KMS-11 (cell line): Measurements from ENCODE around the gene SMPD1.
A peak's percentile ranks its signal among the peaks of the same experiment; 100 is the strongest.

ENCODE experiments used
- H2AFZ ChIP-seq: fragments of 200-600 bp; sonication (generic); 2 replicates; pipeline ENCODE4 v1.6.1; 2016; ENCODE audit warnings: antibody characterized with exemption, mixed run types, low read depth
- H3K27ac ChIP-seq: fragments of 200-600 bp; sonication (generic); 2 replicates; pipeline ENCODE4 v1.6.1; 2016; ENCODE audit warnings: mild to moderate bottlenecking, mixed run types
- H3K27me3 ChIP-seq: fragments of 200-600 bp; sonication (generic); 2 replicates; pipeline ENCODE4 v1.6.1; 2017; ENCODE audit warnings: mild to moderate bottlenecking, low read depth, mixed run types, moderate library complexity; ENCODE audit not compliant: insufficient read depth
- H3K36me3 ChIP-seq: fragments of 200-600 bp; sonication (generic); 2 replicates; pipeline ENCODE4 v1.6.1; 2017; ENCODE audit warnings: mild to moderate bottlenecking, mixed run types; ENCODE audit not compliant: insufficient read depth
- H3K4me1 ChIP-seq: fragments of 200-600 bp; sonication (generic); 2 replicates; pipeline ENCODE4 v1.6.1; 2016; ENCODE audit warnings: mild to moderate bottlenecking, low read depth, mixed run types; ENCODE audit not compliant: poor library complexity, severe bottlenecking
- H3K4me2 ChIP-seq: fragments of 200-600 bp; sonication (generic); 2 replicates; pipeline ENCODE4 v1.7.0; 2016; ENCODE audit warnings: mild to moderate bottlenecking, mixed run types
- H3K4me3 ChIP-seq: fragments of 200-600 bp; sonication (generic); IDR thresholded peaks from 2 replicates; pipeline ENCODE4 v1.6.1; 2017; ENCODE audit warnings: low read depth, low read length, mixed read lengths; ENCODE audit not compliant: insufficient read depth
- H3K79me2 ChIP-seq: fragments of 200-600 bp; sonication (generic); 2 replicates; pipeline ENCODE4 v1.6.1; 2016; ENCODE audit warnings: low read depth, mixed run types; ENCODE audit not compliant: insufficient read depth
- H3K9ac ChIP-seq: fragments of 200-600 bp; sonication (generic); 2 replicates; pipeline ENCODE4 v1.6.1; 2016; ENCODE audit warnings: mild to moderate bottlenecking, mixed run types
- H4K20me1 ChIP-seq: fragments of 200-600 bp; sonication (generic); 2 replicates; pipeline ENCODE4 v1.6.1; 2016; ENCODE audit warnings: mild to moderate bottlenecking, mixed run types; ENCODE audit not compliant: insufficient read depth
- CTCF ChIP-seq: fragments of 200-600 bp; sonication (generic); conservative IDR thresholded peaks from 2 replicates; pipeline ENCODE4 v1.6.1; 2017; ENCODE audit warnings: low read depth, mild to moderate bottlenecking, antibody characterized with exemption, low read length, moderate library complexity, mixed read lengths

SMPD1 gene

DNA sequence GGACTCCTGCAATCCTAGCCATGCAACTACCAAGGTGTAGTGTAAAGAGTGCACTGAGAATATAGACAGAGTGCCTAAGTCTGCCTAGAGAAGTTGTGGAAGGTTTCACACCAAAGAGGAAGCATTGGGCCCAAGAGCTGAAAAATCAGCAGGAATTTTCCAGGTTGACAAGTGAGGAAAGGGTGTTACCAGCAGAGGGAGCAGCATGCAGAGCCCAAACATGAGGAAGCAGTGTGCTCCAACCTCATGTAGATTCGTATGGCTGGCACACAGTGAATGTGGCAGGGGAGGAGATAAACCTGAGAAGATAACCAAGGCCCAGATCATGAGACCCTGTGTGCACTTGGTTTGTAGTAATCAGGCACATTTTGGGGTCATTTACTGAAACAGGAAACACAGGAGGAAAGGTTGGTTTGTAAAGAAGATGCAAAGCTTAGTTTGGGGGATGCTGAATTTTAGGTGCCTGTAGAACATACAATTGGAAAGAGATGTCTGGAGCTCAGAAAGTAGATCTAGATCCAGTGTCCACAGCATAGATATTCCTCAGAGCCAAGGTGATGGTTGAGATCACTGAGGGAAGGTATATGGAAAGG is 48.8 kb downstream of the SMPD1 start:
- H3K4me3 ChIP-seq: no peak overlapping the region
- TF ChIP-seq CTCF: peak; percentile 65

DNA sequence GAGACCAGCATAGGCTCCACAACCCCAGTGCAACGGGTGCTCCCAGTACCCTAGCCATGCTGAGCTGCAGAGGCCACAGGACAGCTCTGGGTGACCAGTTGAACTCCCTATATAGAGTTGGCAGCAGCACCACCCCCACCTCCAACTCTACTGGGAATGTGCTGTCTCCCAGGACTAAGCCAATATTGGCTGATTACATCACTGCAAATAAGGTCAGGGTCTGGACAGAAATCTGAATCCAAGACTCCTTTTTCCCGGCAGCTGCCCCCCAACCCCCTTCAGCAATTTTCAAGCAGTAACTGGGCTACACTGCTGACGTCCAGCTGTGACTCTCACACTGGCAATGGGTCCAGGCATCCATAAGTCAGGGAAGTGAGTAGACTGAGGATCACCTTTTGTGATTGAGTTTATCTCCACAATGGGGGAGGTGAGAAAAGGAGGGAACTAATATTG is 50.7 kb downstream of the SMPD1 start, which contains the start of gene HPX:
HPX (minus strand) TSS at position 82 of the 453 bp plus-strand sequence; CDS start at position 58, 24 bp downstream.
- Histone ChIP-seq H3K79me2 (no peaks in the 10 kb centered on the region), H2AFZ (no peak within 1 kb of the TSS), H4K20me1 (no peaks in the 10 kb centered on the region), H3K4me1 (no peaks in the 10 kb centered on the region), H3K27ac (no peak within 1 kb of the TSS), H3K4me3 (no peak within 1 kb of the TSS), H3K36me3 (no peaks in the 10 kb centered on the region), H3K4me2 (no peak within 1 kb of the TSS), H3K27me3 (no peaks in the 10 kb centered on the region), H3K9ac (no peak within 1 kb of the TSS)
- no peak for TF ChIP-seq CTCF

More for the DNA sequence above, 48.8 kb downstream of the SMPD1 start:
- Histone ChIP-seq H3K9ac (no peak overlapping the region), H2AFZ (peak overlapping the region; percentile 14; the same call in 1 of the 2 replicates), H3K36me3 (no peaks in the 10 kb centered on the region), H3K79me2 (no peaks in the 10 kb centered on the region), H4K20me1 (no peaks in the 10 kb centered on the region), H3K27me3 (no peaks in the 10 kb centered on the region), H3K27ac (no peak overlapping the region), H3K4me2 (no peak overlapping the region), H3K4me1 (no peaks in the 10 kb centered on the region)

DNA sequence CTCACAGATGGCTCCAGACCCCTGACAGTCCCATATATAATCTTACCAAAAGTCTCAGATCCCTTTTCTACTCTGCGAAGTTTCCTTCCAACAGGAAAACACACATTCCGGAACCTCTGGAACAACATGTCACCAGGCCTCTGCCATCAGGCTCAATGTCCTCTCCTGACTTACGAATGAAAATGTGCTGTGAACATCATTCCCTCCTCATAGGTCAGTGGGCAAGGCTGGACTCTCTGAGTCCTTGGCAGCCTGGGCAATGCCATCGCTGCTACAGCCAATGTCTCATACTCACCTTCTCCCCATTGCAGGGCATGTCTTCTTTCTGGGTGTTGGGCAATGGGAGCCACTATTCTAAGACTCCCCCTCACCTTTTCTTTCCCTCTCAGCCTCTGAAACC is 52.2 kb downstream of the SMPD1 start:
- Histone ChIP-seq H3K9ac (no peak overlapping the region), H4K20me1 (no peaks in the 10 kb centered on the region), H3K4me1 (no peaks in the 10 kb centered on the region), H3K27me3 (no peaks in the 10 kb centered on the region), H3K4me2 (no peak overlapping the region), H3K4me3 (no peak overlapping the region), H2AFZ (no peak overlapping the region), H3K79me2 (no peaks in the 10 kb centered on the region), H3K27ac (no peak overlapping the region), H3K36me3 (no peaks in the 10 kb centered on the region)
- TF ChIP-seq CTCF: no peak

- Histone ChIP-seq H2AFZ (no peak overlapping the region), H3K9ac (no peak overlapping the region), H3K79me2 (no peaks in the 10 kb centered on the region), H3K27ac (no peak overlapping the region), H3K4me3 (no peak overlapping the region), H4K20me1 (no peaks in the 10 kb centered on the region), H3K27me3 (no peaks in the 10 kb centered on the region), H3K4me1 (no peaks in the 10 kb centered on the region), H3K36me3 (no peaks in the 10 kb centered on the region), H3K4me2 (no peak overlapping the region)
- TF ChIP-seq CTCF: peak; percentile 74
Observed at GRCh38 chr11:6443269-6444003, 53.2 kb downstream of the SMPD1 start.
